HG03066 (cell line): Measurements from ENCODE around the gene SLAMF7.

Experiments used
- ATAC-seq: cut with Tn5 transposase; IDR thresholded peaks from one replicate; pipeline ENCODE4 v1.9.1; 2021; ENCODE audit warnings: low read depth; ENCODE audit not compliant: unreplicated experiment

Gene SLAMF7

GRCh38 chr1:160744852-160745520 lies 5.9 kb downstream of the SLAMF7 start:
- no peak for ATAC-seq

GRCh38 chr1:160745551-160745950 lies 6.5 kb downstream of the SLAMF7 start:
- no peak for ATAC-seq

GRCh38 chr1:160746836-160747500 lies 7.9 kb downstream of the SLAMF7 start:
- no peak for ATAC-seq

- ATAC-seq, result no peak
Observed at GRCh38 chr1:160747717-160748116, 8.7 kb downstream of the SLAMF7 start.

DNA sequence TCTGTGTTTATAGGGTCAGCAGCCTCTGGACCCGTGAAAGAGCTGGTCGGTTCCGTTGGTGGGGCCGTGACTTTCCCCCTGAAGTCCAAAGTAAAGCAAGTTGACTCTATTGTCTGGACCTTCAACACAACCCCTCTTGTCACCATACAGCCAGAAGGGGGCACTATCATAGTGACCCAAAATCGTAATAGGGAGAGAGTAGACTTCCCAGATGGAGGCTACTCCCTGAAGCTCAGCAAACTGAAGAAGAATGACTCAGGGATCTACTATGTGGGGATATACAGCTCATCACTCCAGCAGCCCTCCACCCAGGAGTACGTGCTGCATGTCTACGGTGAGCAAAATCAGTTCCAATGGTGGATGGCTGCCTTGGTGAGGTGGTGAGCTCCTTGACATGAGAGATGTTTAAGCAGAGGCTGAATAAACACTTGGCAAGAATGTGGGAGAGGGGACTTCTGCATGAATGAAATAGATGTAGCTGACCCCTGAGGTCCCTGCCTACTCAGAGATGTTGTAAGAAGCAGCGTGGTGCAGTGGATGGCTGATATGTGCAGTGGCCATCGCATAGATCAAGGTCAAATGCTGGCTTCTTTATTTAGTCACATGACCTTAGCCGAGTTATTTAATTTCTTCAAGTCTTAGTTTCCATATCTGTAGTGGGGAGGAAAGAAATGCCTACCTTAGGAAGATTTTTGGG lies 9.3 kb downstream of the SLAMF7 start:
- no peak for ATAC-seq

DNA sequence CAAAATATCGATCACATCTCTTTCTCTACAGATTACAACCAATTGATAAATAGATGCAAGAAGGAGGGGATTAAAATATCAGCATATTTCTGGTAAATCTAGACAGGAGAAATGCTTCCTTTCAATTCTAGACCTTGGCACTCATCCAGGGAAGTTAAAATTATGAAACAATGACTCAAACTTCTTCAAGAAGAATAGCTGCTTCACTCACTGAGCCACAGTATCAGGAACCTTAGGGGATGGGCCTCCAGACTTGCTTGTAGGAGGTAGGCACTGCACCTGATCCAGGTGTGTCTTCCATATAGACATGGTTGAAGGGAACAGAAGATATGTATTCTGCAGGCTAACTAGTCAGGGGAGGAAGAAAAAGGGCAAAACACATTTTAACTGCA lies 9.8 kb downstream of the SLAMF7 start:
- no peak for ATAC-seq

- no peak for ATAC-seq
Observed at GRCh38 chr1:160750608-160751007, 11.6 kb downstream of the SLAMF7 start.

- no peak for ATAC-seq
Observed at GRCh38 chr1:160752406-160752805, 13.4 kb downstream of the SLAMF7 start.

- no peak for ATAC-seq
Observed at GRCh38 chr1:160752924-160753323, 13.9 kb downstream of the SLAMF7 start.

GRCh38 chr1:160753594-160753993 lies 14.5 kb downstream of the SLAMF7 start:
- no peak for ATAC-seq

DNA sequence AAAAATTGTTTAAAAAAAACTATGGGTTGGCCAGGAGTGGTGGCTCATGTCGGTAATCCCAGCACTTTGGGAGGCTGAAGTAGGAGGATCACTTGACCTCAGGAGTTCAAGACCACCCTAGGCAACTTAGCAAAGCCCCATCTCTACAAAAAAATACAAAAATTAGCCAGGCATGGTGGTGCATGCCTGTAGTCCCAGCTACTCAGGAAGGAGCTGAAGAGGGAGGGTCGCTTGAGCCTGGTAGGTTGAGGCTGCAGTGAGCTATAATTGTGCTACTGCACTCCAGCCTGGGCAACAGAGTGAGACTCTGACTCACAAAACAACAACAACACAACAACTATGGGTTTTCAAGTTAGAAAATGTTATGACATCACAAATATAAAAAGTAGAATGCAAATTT lies 16.4 kb downstream of the SLAMF7 start:
- no peak for ATAC-seq

DNA sequence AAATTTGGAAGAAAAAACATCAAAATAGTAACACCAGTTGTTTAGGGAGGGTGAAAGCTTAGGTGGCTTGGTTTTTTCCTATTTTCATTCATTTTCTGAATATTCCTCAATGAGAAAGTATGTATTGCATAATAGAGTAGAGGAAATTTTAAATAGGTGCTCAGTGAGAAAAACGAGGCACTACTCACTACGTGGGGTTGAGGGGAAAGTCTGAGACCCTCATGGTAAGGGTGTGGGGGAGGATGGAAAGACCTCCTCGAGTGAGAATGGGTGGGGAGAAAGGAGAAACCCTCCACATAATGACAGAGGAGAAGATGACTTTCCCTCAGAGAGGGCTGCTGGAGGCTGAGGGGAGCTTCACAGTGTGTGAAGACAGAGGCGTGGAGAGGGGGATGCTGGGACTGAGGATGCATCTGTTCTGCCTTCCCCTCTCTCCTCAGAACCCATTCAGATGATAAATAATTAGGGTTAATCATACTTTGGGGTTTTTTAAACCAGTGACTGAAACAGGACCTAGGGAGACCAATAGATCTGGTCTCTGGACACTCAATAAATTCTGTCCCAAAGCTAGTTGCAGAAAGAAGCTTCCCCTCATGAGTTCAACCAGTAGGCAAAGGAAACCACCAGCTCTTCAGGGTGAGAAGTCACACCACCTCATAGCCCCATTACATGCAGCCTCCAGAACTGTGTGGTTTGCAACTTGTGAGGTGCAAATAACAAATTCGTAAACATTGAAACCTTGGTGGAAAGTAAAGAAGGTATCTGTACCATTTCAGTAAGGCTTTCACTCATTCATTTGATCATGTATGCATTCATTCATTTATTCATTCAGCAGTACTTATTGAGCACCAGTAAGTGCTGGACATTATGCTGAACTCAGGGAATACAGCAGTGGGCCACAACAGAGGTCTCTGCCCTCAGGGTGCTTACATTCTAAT lies 17.1 kb downstream of the SLAMF7 start:
- no peak for ATAC-seq

DNA sequence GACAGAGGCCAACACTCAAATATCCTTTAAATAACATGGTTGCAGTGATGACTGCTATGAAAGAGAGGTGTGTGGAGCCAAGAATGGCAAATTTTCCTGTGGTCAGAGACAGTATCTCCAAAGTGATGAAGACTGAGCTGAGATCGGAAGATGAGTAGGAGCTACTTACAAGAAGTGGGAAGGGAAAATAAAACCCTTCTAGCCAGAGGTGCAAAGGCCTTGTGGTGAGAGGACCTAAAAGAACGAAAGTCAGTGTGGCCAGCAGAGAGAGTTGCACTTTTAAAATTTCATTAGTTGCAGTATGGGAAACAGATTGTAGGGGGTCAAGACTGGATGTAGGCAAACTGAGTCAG lies 17.8 kb downstream of the SLAMF7 start:
- ATAC-seq, result no peak

DNA sequence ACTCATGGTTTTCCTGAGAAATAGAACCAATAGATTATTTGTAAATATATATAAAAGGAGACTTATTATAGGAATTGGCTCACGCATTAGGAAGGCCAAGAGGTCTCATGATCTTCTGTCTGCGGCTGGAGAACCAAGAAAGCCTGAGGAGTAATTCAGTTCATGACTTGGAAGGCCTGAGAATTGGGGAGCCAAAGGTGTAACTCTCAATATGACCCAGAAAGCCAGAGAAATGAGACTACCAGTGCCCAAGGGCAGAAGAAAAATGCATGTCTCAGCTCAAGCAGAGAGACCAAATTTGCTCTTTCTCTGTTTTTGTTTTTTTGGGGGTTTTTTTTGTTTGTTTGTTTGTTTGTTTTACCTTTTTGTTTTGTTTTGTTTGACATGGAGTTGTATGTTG lies 19.5 kb downstream of the SLAMF7 start:
- ATAC-seq, result no peak

GRCh38 chr1:160759740-160760139 lies 20.7 kb downstream of the SLAMF7 start:
- no peak for ATAC-seq

DNA sequence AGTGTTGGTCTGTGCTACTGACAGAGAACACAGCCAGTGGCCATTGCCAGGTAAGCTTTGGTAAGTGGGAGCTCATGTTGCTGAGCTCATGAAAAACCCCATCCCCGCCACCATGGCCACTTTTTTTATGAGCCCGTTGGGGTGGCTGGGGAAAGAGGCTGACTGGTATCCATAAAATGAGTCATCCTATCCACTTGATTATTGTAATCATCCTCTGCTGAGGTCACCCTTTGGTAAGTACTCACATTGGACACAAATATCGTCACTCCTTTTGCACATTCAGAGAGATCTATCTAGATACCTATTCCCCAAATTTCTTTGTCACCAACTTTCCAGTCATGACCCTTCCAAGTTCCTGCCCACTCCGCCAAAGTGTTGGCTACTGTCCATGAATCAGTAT lies 22.0 kb downstream of the SLAMF7 start:
- no peak for ATAC-seq

DNA sequence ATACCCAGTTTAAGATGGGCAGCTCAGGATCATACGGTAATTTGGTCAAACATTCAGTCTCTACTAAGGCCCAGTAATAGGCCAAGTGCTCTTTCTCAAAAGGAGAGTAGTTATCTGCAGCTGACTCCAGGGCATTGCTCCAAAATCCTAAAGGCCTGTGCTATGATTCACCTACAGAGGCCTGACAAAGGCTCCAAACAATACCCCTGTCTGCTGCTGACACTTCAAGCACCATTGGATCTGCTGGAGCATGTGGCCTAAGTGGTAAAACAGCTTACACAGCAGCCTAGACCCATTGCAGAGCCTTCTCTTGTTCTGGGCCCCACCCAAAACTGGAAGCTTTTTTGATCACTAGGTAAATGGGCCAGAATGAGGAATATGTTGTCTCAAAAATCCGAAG lies 22.8 kb downstream of the SLAMF7 start:
- ATAC-seq, result no peak

DNA sequence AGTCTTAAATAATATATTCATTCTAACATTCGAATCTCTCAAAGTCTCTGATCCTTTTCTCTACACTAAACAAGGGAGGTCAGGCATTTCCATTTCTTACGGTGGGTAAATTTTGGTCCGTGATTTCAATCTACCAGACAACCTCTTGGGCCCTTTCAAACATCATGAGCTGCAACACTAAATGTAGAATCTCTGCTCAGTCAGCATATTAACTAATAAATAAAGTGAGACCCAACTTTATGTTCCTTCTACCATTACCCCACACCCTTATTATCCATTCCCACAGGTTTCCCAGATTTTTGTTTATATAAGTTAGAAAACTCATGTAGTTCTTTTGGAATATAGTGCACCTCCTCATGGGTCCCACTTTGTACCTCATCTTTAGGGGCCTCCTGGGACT lies 24.9 kb downstream of the SLAMF7 start:
- ATAC-seq, result no peak

DNA sequence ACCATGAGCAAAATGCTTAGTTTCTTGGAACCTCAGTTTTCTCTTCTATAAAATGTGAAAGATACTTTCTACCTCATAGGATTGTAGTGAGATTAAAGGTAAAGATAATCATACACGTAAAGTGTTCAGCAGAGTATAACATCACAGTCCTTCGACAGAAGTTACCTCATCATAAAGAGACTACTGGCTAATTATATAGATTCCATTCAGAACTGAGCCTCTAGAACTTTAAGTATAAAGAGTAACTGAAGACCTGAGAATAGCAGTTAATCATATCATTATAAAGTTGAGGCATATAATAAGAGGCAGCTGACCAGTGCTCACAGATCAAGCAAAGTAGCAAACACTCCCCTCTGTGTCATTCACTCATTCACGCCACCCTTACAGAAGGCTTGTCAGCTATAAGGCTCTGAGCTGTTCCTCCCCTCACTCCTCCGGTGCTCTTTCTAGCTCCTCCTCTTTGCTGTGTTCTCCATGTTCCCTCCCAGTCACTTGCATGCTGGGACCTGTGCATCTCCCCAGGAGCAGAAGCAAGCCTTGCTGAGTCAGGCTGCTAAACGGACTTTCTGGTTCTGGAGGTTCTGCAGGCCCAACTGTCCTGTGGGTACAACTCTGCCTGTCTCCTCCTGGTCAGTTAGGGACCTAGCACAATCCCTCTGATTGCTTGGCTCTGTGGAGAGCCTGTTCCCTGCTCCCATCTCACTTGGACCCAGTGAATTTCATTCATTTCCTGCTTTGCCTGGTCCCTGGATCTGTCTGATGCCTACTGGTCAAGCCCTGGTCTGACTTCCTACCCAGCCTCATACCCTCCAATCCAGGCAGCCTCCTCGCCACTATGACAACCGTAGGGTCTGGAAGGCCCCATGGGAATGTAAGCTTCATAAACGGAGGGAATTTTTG lies 28.6 kb downstream of the SLAMF7 start:
- ATAC-seq, result peak; percentile 73

GRCh38 chr1:160768295-160768657 lies 29.2 kb downstream of the SLAMF7 start:
- ATAC-seq, result peak; percentile 81
